Measurements from ENCODE around the gene OBSCN.

DNA sequence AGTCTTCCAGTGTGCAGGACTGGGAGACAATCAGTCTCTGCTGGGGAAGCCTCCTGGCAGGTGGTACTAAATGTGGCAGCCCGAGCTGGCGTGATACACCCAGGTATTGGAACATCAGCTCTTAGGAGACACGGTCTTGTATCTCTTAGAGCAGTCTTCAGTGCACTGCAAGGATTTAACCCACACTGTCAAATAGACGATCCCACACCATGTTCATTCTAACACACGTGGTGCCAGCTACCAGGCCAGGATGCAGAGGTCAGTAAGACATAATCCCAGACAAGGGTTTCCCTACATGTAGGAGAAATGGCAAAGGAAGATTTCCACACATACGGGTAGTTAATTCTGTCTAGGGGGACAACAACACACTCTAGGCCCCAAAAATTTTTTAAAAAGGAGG lies 190.1 kb downstream of the OBSCN start:
- TF ChIP-seq, protein P1, sequence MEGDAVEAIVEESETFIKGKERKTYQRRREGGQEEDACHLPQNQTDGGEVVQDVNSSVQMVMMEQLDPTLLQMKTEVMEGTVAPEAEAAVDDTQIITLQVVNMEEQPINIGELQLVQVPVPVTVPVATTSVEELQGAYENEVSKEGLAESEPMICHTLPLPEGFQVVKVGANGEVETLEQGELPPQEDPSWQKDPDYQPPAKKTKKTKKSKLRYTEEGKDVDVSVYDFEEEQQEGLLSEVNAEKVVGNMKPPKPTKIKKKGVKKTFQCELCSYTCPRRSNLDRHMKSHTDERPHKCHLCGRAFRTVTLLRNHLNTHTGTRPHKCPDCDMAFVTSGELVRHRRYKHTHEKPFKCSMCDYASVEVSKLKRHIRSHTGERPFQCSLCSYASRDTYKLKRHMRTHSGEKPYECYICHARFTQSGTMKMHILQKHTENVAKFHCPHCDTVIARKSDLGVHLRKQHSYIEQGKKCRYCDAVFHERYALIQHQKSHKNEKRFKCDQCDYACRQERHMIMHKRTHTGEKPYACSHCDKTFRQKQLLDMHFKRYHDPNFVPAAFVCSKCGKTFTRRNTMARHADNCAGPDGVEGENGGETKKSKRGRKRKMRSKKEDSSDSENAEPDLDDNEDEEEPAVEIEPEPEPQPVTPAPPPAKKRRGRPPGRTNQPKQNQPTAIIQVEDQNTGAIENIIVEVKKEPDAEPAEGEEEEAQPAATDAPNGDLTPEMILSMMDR (IDR thresholded peaks at IDR 0.05) = no peak
- no peak for TF ChIP-seq POLR2A (IDR thresholded peaks at IDR 0.05)

Measured in adrenal gland (tissue), 5 donors.